GM12892 (cell line): ENCODE measurements around the gene ZNRF2.

Source experiments
- DNase-seq: peaks from one replicate; pipeline ENCODE4 v3.0.0; 2011; ENCODE audit not compliant: insufficient read length
- FAIRE-seq: peaks from 2 replicates; lab custom pipeline; 2011; peaks lifted over from hg19 to GRCh38; lab: Jason Lieb, UNC
- POLR2A ChIP-seq: IDR thresholded peaks from 2 replicates; pipeline ENCODE4 v1.6.1; 2011; ENCODE audit warnings: low read depth, low read length, control low read depth
- POLR2AphosphoS5 ChIP-seq: IDR thresholded peaks from 2 replicates; pipeline ENCODE4 v1.6.1; 2011; ENCODE audit warnings: low read depth, low read length, control low read depth
- TAF1 ChIP-seq: IDR thresholded peaks from 2 replicates; pipeline ENCODE4 v1.6.1; 2011; ENCODE audit warnings: low read depth, mild to moderate bottlenecking, control low read depth, low read length, borderline replicate concordance

Gene ZNRF2

GRCh38 chr7:30382607-30383006 lies 98.2 kb downstream of the ZNRF2 start:
- FAIRE-seq = no peak
- DNase-seq = no peak
- TF ChIP-seq POLR2A = no peak
- no peak for TF ChIP-seq TAF1
- no peak for TF ChIP-seq POLR2AphosphoS5

- DNase-seq (no peak), FAIRE-seq (no peak)
- TF ChIP-seq POLR2A (no peak), TAF1 (no peak), POLR2AphosphoS5 (no peak)
Measured at GRCh38 chr7:30389791-30390190, 105.4 kb downstream of the ZNRF2 start.

GRCh38 chr7:30390736-30391636 lies 106.6 kb downstream of the ZNRF2 start:
- no peak for TF ChIP-seq POLR2AphosphoS5
- TF ChIP-seq TAF1 = no peak
- no peak for TF ChIP-seq POLR2A
- FAIRE-seq (no peak), DNase-seq (no peak)

GRCh38 chr7:30391806-30392205 lies 107.4 kb downstream of the ZNRF2 start:
- no peak for TF ChIP-seq TAF1
- no peak for TF ChIP-seq POLR2AphosphoS5
- TF ChIP-seq POLR2A = no peak
- no peak for FAIRE-seq
- no peak for DNase-seq

GRCh38 chr7:30395676-30396075 lies 111.3 kb downstream of the ZNRF2 start:
- FAIRE-seq = no peak
- no peak for DNase-seq
- TF ChIP-seq POLR2AphosphoS5 (no peak), POLR2A (no peak), TAF1 (no peak)

GRCh38 chr7:30396389-30396788 lies 112.0 kb downstream of the ZNRF2 start:
- TF ChIP-seq POLR2A (no peak), TAF1 (no peak), POLR2AphosphoS5 (no peak)
- no peak for DNase-seq
- no peak for FAIRE-seq

- DNase-seq (no peak), FAIRE-seq (no peak)
- TF ChIP-seq TAF1 (no peak), POLR2AphosphoS5 (no peak), POLR2A (no peak)
Measured at GRCh38 chr7:30403477-30403876, 119.1 kb downstream of the ZNRF2 start.

- TF ChIP-seq POLR2AphosphoS5 (no peak), TAF1 (no peak), POLR2A (no peak)
- no peak for FAIRE-seq
- no peak for DNase-seq
Measured at GRCh38 chr7:30405179-30405578, 120.8 kb downstream of the ZNRF2 start.

- DNase-seq (no peak), FAIRE-seq (no peak)
- TF ChIP-seq POLR2AphosphoS5 (no peak), TAF1 (no peak), POLR2A (no peak)
Measured at GRCh38 chr7:30406664-30407425, 122.4 kb downstream of the ZNRF2 start.

- no peak for FAIRE-seq
- TF ChIP-seq POLR2AphosphoS5 (no peak), POLR2A (no peak), TAF1 (no peak)
- DNase-seq = no peak
Measured at GRCh38 chr7:30411173-30411572, 126.8 kb downstream of the ZNRF2 start.

GRCh38 chr7:30411897-30412296 lies 127.5 kb downstream of the ZNRF2 start:
- TF ChIP-seq POLR2A = no peak
- TF ChIP-seq TAF1 = no peak
- TF ChIP-seq POLR2AphosphoS5 = no peak
- no peak for FAIRE-seq
- no peak for DNase-seq
